HG02571 (cell line): ENCODE measurements around the gene ARHGAP27.
"Not testable (repeated sequence)": the region's sequence is repeated elsewhere in the genome, so short reads cannot be mapped to it uniquely, and the experiment has no call there.

Source experiments
- ATAC-seq: cut with Tn5 transposase; IDR thresholded peaks from one replicate; pipeline ENCODE4 v1.9.1; 2021; ENCODE audit warnings: mild to moderate bottlenecking, moderate library complexity; ENCODE audit not compliant: unreplicated experiment

Gene ARHGAP27

DNA sequence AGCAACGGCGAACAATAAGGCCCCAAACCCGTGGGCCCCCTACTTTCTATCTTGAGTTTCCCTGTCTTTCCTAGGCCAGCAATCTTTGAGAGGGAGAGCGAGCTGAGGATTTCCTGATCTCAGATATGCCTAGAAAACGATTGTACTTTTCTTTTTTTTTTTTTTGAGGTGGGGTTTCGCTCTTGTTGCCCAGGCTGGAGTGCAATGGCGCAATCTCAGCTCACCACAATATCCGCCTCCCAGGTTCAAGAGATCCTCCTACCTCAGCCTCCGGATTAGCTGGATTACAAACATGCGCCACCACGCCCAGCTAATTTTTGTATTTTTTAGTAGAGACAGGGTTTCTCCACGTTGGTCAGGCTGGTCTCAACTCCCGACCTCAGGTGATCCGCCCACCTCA, 15.0 kb upstream of the ARHGAP27 start:
- not testable (repeated sequence) for ATAC-seq

DNA sequence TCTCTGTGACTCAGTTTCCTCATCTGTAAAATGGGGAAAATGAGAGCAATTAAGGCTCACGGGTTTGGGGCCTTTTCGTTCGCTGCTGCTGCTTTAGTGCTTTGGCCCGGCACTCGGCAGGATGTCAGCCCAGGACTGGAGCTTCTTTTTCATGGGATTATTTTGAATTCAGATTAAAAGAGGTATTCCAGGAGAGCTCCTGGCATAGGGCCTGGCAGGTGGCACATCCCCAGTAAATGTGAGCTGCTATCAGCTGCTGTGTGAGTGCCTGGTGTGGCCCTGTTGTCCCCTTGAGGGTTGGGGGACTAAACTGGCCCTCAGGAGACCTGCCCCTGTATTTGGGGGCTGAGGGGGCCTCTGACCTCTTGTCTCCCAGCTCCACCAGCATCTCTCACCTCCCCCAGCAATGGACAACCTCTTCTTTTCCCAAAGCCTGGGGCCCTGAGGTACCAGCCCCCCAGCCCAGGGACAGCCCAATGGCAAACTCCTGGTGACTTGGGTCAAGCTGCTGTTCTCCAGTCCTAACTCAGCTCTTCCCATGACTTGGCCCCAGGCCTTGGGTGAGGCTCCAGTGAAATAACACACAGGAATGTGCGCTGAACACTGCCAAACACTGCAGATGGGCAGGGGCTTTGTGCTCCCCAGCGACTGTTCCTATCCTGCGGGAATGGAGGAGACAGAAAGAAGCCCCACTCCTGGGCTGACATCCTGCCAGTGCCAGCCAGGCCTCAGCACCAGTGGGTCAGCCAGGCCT, 14.4 kb upstream of the ARHGAP27 start:
- ATAC-seq = not testable (repeated sequence)

- not testable (repeated sequence) for ATAC-seq
These were observed 13.5 kb upstream of the ARHGAP27 start for GRCh38 chr17:45445901-45446743.

DNA sequence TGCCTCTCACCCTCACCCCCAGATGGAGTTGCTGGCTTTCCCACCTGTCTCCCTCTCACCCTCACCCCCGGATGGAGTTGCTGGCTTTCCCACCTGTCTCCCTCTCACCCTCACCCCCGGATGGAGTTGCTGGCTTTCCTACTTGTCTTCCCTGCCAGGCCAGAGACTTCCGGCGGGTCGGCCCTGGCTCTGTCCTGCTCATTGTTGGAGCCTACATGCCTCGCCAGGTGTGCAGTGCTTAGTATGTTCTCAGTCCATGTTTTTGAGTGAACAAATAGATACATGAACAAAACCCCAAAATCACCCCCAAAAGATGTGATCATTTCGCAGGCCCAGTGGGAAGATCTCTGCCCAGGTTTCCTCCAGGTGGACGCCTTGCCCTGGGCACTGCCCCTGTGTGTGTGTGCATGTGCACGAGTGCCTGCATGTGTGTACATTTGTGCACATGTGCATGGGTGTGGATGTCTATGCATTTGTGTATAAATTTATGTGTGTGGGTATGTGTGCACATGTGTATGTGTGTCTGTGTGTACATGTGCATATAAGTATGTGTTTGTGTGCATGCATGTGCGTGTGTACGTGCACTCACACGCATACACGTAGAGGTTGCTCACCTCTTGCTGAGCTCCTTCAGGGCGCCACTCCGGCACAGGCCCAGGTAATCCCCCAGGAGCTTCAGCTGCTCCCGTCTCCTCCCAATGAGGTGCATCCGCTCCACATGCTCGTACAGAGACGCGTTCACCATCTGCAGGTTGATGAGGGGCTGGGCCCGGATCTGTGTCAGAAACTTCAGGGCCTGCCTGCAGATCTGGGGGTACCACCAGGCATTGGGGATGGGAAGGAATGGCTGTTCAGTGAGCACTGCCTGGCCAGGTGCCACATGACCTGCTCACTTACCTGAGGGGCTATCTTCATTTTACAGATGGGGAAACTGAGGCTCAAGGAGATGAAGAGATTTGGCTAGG, 12.5 kb upstream of the ARHGAP27 start:
- not testable (repeated sequence) for ATAC-seq

DNA sequence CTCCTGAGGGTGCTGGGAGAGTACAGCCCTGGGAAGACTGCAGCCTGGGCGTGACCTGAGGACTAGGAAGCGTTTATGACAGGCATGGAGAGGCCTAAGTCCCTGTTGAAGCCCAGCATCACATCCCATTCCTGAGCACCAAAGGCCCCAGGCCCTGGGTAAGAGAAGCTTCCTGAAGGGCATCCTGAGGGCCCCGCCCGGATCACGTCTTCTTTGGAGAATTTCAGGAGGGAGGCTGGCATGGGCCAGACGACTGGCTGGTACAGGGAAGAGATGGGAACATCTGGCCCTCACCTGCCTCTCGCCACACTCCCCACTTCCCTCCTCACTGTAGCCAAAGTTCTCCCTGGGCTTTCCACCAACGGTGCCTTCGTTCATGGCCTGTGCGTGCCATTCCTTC, 11.6 kb upstream of the ARHGAP27 start:
- ATAC-seq = not testable (repeated sequence)

DNA sequence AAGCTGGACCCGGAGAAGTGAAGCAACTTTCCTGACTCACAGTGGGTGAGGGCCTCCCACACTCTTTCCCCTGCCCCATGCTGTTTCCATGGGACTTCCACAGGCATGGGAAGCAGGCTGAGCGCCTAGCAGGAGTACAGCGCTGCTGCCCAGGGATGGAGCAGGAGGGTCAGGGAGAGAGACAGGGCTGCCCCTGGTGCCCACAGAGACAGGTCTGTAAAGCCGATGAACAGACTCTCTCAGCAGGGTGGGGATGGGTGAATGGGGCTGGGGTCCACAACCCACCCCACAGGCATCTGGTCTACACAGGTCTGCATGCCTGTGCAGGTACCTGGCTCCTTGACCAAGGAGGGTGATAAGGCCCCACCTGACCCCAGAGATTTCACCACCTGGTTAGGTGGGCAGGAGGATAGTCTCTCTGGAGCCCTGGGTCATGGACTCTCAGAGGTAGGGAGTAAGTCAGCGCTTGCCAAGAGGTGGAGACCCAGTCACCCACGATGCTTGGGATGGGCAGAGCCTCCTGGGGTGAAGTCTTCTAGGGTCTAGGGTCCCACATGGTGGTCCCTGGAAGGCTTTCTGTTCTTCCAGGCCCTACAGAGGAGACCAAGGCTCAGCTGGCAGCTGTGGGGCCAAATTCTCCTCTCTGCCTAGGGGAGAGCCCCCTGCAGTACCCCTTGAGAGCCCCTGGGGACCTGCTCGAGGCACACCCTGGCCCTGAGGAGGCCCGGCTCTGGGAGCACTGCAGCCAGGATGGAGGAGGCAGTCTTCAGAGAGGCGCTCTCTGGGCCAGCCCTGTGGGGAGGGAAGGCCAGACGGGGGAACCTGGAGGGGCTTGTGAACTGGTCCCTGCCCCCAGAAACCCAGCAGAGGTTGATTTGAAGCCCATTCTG, 10.9 kb upstream of the ARHGAP27 start:
- not testable (repeated sequence) for ATAC-seq

DNA sequence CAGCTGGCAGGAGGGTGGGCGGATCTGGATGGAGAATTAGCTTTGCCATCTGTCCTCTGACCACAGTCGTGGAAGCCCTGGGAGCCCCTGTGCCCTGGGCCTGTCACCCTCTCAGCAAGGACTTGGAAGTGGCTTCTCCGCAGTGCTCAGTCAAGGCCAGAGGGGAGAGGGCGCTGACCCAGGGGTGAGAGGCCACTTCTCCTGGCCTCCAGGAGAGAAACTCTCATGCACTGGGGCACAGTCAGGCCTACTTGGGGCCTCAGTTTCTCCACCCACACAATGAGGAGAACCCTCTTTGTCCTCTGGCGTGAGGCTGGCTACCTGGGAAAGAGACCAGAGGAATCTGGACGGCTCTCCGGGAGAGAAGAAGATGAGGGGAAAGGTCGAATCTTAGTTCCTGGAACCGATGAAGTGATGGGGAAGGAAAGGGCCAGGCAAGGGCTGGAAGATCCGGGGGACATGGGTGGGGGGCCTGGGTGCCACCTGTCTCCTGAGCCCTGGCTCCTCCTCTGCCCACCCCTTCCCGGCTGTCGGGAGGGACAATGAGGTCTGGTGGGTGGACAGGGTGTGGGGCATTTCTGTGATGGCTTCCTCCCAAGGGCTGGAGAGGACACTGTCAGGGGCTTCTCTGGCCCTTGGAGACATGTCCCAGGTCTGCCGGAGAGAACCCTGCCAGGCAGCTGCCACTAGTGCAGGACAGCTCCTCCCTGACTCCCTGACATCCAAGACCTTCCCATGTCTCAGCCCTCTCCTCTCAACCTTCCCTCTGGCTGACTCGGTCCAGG, 9.0 kb upstream of the ARHGAP27 start:
- no peak for ATAC-seq

GRCh38 chr17:45440839-45441515, 8.3 kb upstream of the ARHGAP27 start:
- peak; percentile 75 for ATAC-seq

DNA sequence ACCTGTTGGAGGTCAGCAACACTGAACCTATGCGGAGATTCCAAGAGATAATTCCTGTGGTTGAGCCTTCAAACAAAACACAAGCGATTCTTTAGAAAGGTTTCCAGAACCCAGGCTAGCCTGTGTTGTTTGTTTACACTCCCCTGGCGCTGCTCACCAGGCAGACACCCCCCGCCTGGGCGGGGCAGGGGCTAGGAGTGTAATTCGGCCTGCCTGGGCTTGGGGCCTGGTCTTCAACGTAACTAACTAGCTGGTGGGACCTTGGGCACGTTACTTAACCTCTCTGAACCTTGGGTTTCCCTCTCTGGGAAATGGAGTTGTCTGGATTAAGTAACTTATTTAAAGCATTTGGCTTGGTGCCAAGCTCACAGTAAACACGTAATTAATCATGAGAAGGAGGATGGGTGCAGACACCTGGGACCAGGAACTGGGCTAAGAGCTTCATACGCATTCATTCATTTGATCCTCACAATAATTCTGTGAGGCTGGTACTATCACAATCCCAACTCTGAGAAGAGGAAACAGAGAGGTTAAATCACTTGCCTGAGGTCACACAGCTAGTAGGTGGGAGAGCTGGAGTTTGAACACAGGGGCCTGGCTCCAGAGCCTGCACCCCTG, 7.6 kb upstream of the ARHGAP27 start:
- ATAC-seq = no peak

GRCh38 chr17:45438931-45439610, 6.4 kb upstream of the ARHGAP27 start:
- ATAC-seq = no peak

GRCh38 chr17:45437465-45438283, 5.0 kb upstream of the ARHGAP27 start:
- ATAC-seq = no peak

GRCh38 chr17:45436625-45437464, 4.2 kb upstream of the ARHGAP27 start:
- no peak for ATAC-seq

GRCh38 chr17:45436161-45436560, 3.5 kb upstream of the ARHGAP27 start:
- no peak for ATAC-seq

- no peak for ATAC-seq
These were observed 2.8 kb upstream of the ARHGAP27 start for GRCh38 chr17:45435481-45435880.

- no peak for ATAC-seq
These were observed 477 bp upstream of the ARHGAP27 start for GRCh38 chr17:45433159-45433535.
